H1 (cell line): Measurements from ENCODE around the gene CNDP1.

Experiments
- ASH2L ChIP-seq: fragments of 200-600, 300-600 bp; sonication (generic); IDR thresholded peaks from one replicate; pipeline ENCODE4 v1.7.1; 2017; ENCODE audit warnings: low read length
- ATF2 ChIP-seq: IDR thresholded peaks from 2 replicates; pipeline ENCODE4 v1.6.1; 2012; ENCODE audit warnings: low read length, inconsistent platforms
- CBX5 ChIP-seq: fragments of 300-800, 300-1000 bp; sonication (generic); IDR thresholded peaks from 2 replicates; pipeline ENCODE4 v1.7.1; 2016; ENCODE audit warnings: antibody characterized with exemption, low read length, low read depth
- CEBPB ChIP-seq: IDR thresholded peaks from 2 replicates; pipeline ENCODE4 v1.6.1; 2012; ENCODE audit warnings: low read depth, low read length
- CHD7 ChIP-seq: fragments of 300-600 bp; sonication (generic); IDR thresholded peaks from 2 replicates; pipeline ENCODE4 v1.7.1; 2012; ENCODE audit warnings: low read length, moderate library complexity, mild to moderate bottlenecking, inconsistent platforms; ENCODE audit not compliant: insufficient replicate concordance
- CTCF ChIP-seq, 3 experiments: IDR thresholded peaks; 1 replicate in 2 of 3; 2 replicates in 1 of 3; pipeline versions ENCODE4 v1.5.1 to v1.6.1; 2011; ENCODE audit warnings: low read length in 3 of 3, mild to moderate bottlenecking in 3 of 3, inconsistent platforms in 2 of 3, low read depth in 1 of 3, moderate library complexity in 1 of 3; ENCODE audit not compliant: insufficient read depth in 1 of 3; ENCODE audit errors: control extremely low read depth in 1 of 3
- EP300 ChIP-seq, 2 experiments: IDR thresholded peaks; 1 replicate in 1 of 2; 2 replicates in 1 of 2; pipeline ENCODE4 v1.6.1; 2011 to 2012; ENCODE audit warnings: low read depth in 2 of 2, low read length in 2 of 2, mild to moderate bottlenecking in 2 of 2, borderline replicate concordance in 1 of 2, inconsistent platforms in 1 of 2, moderate library complexity in 1 of 2
- EZH2 ChIP-seq: fragments of 200-600 bp; sonication (generic); IDR thresholded peaks from 2 replicates; pipeline ENCODE4 v1.7.1; 2012; ENCODE audit warnings: low read depth, mild to moderate bottlenecking, moderate library complexity, low read length, inconsistent platforms; ENCODE audit not compliant: severe bottlenecking
- MAX ChIP-seq: IDR thresholded peaks from 2 replicates; pipeline ENCODE4 v1.6.1; 2012; ENCODE audit warnings: inconsistent platforms
- RAD21 ChIP-seq, 2 experiments: IDR thresholded peaks in 1 of 2; conservative IDR thresholded peaks in 1 of 2; 2 replicates each; pipeline ENCODE4 v1.6.1; 2011; ENCODE audit warnings: low read depth in 2 of 2, low read length in 2 of 2, improper control_type of control experiment in 1 of 2, inconsistent platforms in 1 of 2, mild to moderate bottlenecking in 1 of 2, moderate library complexity in 1 of 2
- SIX5 ChIP-seq: IDR thresholded peaks from 2 replicates; pipeline ENCODE4 v1.6.1; 2011; ENCODE audit warnings: mild to moderate bottlenecking, low read depth, low read length
- SP2 ChIP-seq: IDR thresholded peaks from 2 replicates; pipeline ENCODE4 v1.6.1; 2012; ENCODE audit warnings: mild to moderate bottlenecking, low read length, inconsistent platforms
- TAF1 ChIP-seq: IDR thresholded peaks from 2 replicates; pipeline ENCODE4 v1.6.1; 2011; ENCODE audit warnings: mild to moderate bottlenecking, low read depth, low read length

- TF ChIP-seq CTCF (IDR thresholded peaks at IDR 0.05; ENCODE audit: control extremely low read depth in 1 of 3, insufficient read depth in 1 of 3, low read depth in 1 of 3, low read length in 3 of 3) = no peak
- no peak for TF ChIP-seq EZH2
- TF ChIP-seq CEBPB = no peak
- TF ChIP-seq ASH2L = no peak
- TF ChIP-seq EP300 (IDR thresholded peaks at IDR 0.05; ENCODE audit: borderline replicate concordance in 1 of 2, low read depth in 2 of 2, low read length in 2 of 2) = no peak
- no peak for TF ChIP-seq RAD21 (IDR thresholded peaks at IDR 0.05 in 1 of 2, conservative IDR thresholded peaks at IDR 0.05 in 1 of 2; ENCODE audit: low read depth in 2 of 2, low read length in 2 of 2)
- no peak for TF ChIP-seq SIX5
- no peak for TF ChIP-seq ATF2
- TF ChIP-seq MAX = no peak
- no peak for TF ChIP-seq TAF1
- TF ChIP-seq SP2 = no peak
- no peak for TF ChIP-seq CHD7
- no peak for TF ChIP-seq CBX5
These were observed 28.5 kb upstream of the CNDP1 start for GRCh38 chr18:74505776-74506175.
